Type B pancreatic cell (in vitro differentiated cells): ENCODE results near the gene SPATA31E1. TPM values are rescaled to one million over a fixed set of nuclear protein-coding genes. Genes with fewer than 3 reads are reported as not detected.

Experiments used
- DNase-seq: peaks from one replicate; pipeline ENCODE4 v3.0.0; 2021; ENCODE audit warnings: mixed read lengths; ENCODE audit not compliant: unreplicated experiment; ENCODE audit errors: extremely low spot score
- H3K27ac Mint-ChIP-seq: 2 replicates; pipeline ENCODE4 v1.8.0; 2021; ENCODE audit warnings: mild to moderate bottlenecking, mixed read lengths
- H3K27me3 Mint-ChIP-seq: 2 replicates; pipeline ENCODE4 v1.8.0; 2021; ENCODE audit warnings: mixed read lengths
- H3K36me3 Mint-ChIP-seq: 2 replicates; pipeline ENCODE4 v1.8.0; 2021; ENCODE audit warnings: mixed read lengths
- H3K4me1 Mint-ChIP-seq: one replicate; pipeline ENCODE4 v1.8.0; 2021; ENCODE audit warnings: mixed read lengths; ENCODE audit not compliant: unreplicated experiment
- H3K4me3 Mint-ChIP-seq: 2 replicates; pipeline ENCODE4 v1.8.0; 2021; ENCODE audit warnings: mild to moderate bottlenecking, mixed read lengths
- H3K9me3 Mint-ChIP-seq: 2 replicates; pipeline ENCODE4 v1.8.0; 2021; ENCODE audit warnings: mixed read lengths
- CTCF ChIP-seq: fragments of 200-600 bp; sonication (generic); conservative IDR thresholded peaks from 2 replicates; pipeline ENCODE4 v1.5.0; 2021; ENCODE audit warnings: antibody characterized with exemption, mild to moderate bottlenecking
- total RNA-seq: library from RNA; stranded (reverse); gene quantifications from 2 replicates; pipeline ENCODE4 v1.2.1, GENCODE V29; 2021; ENCODE audit warnings: low replicate concordance

The SPATA31E1 gene
- total RNA-seq, 1 donor from 2014 or later = not detected

GRCh38 chr9:87886210-87886932 is 3.7 kb downstream of the SPATA31E1 start:
- no peaks in the 10 kb centered on the region for H3K27me3 Mint-ChIP-seq
- H3K36me3 Mint-ChIP-seq = no peaks in the 10 kb centered on the region
- DNase-seq = peak; percentile 55
- no peak for TF ChIP-seq CTCF
- no peak overlapping the region for H3K4me3 Mint-ChIP-seq
- H3K4me1 Mint-ChIP-seq = peaks cover 3% of the 10 kb centered on the region
- no peak overlapping the region for H3K27ac Mint-ChIP-seq
- H3K9me3 Mint-ChIP-seq = no peaks in the 10 kb centered on the region

GRCh38 chr9:87886933-87887505 is 4.3 kb downstream of the SPATA31E1 start:
- Mint-ChIP-seq H3K27me3 (no peaks in the 10 kb centered on the region), H3K9me3 (no peaks in the 10 kb centered on the region), H3K4me1 (peaks cover 3% of the 10 kb centered on the region), H3K4me3 (no peak overlapping the region), H3K27ac (no peak overlapping the region), H3K36me3 (no peaks in the 10 kb centered on the region)
- no peak for DNase-seq
- TF ChIP-seq CTCF = no peak

DNA sequence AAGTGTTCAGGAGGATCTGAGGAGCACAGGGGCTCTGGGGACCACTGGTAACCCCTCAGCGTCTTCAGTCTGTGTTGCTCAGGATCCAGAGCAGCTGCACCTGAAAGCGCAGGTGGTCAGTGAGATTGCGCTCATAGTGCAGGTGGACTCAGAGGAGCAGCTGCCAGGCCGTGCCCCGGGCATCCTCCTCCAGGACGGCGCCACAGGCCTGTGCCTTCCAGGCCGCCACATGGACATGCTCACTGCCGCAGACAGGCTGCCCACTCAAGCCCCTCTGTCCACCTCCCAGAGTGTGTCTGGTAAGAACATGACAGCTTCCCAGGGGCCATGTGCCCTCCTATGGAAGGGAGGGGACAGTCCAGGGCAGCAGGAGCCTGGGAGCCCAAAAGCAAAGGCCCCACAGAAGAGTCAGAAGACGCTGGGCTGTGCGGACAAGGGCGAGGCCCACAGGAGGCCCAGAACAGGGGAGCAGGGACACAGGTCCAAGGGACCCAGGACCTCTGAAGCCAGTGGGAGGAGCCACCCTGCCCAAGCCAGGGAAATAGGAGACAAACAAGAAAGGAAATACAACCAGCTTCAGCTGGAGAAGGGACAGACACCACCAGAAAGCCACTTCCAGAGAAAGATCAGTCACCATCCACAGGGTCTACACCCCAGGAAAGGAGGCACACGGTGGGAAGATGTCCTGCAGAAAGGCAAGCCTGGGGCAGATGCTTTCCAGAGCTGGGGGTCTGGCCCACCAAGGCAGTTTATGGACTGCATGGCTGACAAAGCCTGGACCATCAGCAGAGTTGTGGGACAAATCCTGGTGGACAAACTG is 5.2 kb downstream of the SPATA31E1 start:
- DNase-seq = no peak
- Mint-ChIP-seq H3K27ac (no peak overlapping the region), H3K9me3 (no peaks in the 10 kb centered on the region), H3K27me3 (no peaks in the 10 kb centered on the region), H3K4me3 (no peak overlapping the region), H3K36me3 (no peaks in the 10 kb centered on the region), H3K4me1 (no peaks in the 10 kb centered on the region)
- no peak for TF ChIP-seq CTCF

DNA sequence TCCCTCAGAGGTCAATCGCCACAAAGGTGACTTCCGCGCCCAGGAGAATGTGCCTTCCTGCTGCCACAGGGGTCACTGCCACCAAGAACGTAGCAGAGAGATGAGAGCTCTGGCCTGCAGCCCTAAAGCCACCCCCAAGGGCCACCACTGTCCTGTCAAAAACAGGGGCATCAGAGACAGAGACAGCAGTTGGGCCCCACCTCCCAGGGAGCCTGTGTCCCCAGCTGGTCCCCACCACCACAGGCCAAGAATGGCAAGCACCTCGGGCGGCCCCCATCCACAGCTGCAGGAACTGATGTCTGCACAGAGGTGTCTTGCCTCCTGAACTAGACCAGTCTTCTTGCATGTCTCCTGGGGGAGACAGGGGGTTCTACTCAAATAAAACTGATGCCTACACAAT is 5.8 kb downstream of the SPATA31E1 start:
- Mint-ChIP-seq H3K4me3 (no peak overlapping the region), H3K36me3 (no peaks in the 10 kb centered on the region), H3K4me1 (no peaks in the 10 kb centered on the region), H3K27ac (no peak overlapping the region), H3K27me3 (no peaks in the 10 kb centered on the region), H3K9me3 (no peaks in the 10 kb centered on the region)
- DNase-seq = peak; percentile 49
- no peak for TF ChIP-seq CTCF

DNA sequence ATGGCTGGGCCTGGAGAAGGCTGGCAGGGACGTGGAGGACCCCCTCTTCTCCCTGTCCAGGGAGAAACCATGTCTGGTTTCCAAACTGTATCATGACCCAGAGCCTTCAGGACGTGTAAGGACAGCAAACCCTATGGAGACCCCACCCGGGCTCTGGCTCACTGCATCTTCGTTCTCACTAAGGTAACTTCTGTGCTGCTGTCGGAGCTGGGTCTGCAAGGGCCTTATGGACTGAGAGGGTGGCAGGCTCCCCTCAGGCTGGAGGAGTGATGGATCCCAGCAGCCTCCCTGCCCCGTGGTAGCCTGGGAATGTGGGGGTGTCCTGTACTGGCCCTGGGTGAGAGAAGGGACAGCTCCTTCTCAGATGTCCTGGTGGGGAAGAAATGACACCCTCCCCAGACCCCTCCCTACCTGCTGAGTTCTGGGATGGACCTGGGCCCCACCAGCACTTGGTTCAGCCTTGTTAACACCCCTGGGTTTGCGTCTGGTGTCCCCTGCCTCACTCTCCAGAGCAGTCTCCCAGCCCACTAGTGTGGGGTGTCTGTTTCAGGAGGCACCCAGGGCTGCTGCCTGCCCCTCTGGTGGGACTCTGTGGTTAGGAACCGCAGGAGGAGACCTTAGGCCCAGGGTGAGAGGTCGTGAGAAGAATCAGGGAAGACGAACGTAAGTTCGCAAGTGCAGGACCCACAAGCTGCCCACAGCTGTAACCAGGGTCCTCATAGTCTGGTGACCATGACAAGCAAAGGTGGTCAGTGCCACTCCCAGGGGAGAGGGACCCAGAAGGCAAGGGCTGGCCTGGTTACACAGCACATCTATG is 6.6 kb downstream of the SPATA31E1 start:
- H3K27ac Mint-ChIP-seq = no peak overlapping the region
- no peak for TF ChIP-seq CTCF
- no peaks in the 10 kb centered on the region for H3K36me3 Mint-ChIP-seq
- peak; percentile 51 for DNase-seq
- H3K4me3 Mint-ChIP-seq = no peak overlapping the region
- H3K9me3 Mint-ChIP-seq = no peaks in the 10 kb centered on the region
- H3K4me1 Mint-ChIP-seq = no peaks in the 10 kb centered on the region
- no peaks in the 10 kb centered on the region for H3K27me3 Mint-ChIP-seq
